GM21825 (cell line): Measurements from ENCODE around the gene CNKSR3.

Experiments used
- ATAC-seq: cut with Tn5 transposase; IDR thresholded peaks from one replicate; pipeline ENCODE4 v1.9.1; 2021; ENCODE audit warnings: mild to moderate bottlenecking, moderate library complexity; ENCODE audit not compliant: unreplicated experiment

The CNKSR3 gene

DNA sequence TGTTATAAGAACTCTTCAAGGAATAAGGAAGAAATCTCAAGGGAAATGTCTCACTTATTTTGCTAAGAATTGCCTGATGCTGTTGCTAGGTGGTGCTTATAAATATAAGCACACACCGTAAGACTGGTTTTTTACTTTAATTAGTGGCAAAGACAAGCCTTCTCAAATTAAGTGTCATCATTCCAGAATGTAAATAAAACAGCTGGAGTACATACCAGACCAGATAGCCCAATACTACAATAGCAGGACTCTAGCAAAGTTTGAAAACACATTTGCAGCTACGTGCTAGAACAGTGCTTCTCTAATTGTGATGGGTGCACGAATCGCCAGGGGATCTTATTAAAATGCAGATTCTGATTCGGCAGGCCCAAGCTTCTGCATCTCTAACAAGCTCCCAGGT lies 6.8 kb downstream of the CNKSR3 start:
- no peak for ATAC-seq

DNA sequence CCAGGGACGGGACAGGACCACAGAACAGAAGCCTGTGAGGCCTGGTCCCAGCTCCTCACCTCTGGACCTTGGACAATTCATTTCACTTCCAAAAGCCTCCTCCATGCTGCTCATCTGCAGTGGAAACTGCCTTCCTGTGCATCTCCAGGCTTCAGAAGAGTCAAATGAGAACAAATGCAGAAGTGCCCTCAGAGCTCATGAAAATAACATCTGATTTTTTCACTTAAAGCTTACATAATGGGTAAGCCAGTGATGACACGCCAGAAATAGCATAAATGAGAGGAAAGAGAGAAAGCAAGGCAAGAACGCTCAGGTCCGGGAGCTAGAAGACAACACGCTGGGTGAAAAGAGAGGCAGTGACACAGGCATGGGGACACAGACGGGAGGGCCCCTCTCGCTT lies 7.9 kb downstream of the CNKSR3 start:
- no peak for ATAC-seq

DNA sequence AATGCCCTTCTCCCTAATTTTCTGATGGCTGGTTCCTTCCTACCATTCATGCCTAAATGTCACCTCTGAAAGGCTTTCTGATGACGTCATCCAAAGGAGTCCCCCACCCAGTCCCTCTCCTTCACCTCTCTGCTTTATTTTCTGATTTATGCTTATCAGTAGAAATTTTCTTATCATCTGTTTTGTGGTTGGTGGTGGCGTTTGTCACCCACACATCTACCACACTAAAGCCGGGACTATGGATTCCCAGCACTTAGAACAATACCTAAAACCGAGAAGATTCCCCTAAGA lies 9.0 kb downstream of the CNKSR3 start:
- ATAC-seq, result no peak

DNA sequence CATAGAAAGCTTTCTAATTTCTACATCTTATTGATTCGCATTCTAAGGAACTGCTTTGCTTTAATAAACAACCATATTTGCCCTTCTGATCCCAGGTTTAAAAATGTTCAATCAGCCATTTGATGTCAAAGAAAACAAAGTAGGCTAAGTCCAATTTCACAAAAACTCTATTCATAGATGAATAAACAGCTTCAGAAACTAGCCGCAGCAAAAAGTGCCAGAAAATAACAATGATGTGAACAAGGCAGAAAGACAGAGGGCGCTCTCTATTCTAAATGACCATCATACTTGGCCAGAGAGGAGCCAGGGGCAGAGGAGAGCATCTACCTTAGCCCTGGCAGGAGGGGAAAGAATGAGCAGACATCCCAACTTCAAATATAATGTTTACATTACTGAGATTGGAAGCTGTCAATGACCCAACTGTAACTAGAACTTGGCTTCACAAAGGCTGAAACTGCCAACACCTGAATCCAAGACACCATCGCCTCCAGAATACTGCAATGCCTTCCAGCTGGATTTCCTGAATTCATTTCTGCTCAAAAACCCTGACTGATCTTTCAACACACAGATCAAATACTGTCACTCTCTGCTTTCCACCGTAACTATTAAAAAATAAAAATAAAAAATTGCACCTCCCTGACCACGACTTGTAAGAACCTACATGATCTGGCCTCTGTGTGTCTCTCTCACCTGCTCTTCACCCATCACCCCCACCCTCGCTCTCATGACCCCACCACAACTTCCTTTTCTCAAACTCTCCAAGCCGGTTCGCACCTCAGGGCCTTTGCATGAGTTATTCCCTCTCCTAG lies 9.5 kb downstream of the CNKSR3 start:
- no peak for ATAC-seq

DNA sequence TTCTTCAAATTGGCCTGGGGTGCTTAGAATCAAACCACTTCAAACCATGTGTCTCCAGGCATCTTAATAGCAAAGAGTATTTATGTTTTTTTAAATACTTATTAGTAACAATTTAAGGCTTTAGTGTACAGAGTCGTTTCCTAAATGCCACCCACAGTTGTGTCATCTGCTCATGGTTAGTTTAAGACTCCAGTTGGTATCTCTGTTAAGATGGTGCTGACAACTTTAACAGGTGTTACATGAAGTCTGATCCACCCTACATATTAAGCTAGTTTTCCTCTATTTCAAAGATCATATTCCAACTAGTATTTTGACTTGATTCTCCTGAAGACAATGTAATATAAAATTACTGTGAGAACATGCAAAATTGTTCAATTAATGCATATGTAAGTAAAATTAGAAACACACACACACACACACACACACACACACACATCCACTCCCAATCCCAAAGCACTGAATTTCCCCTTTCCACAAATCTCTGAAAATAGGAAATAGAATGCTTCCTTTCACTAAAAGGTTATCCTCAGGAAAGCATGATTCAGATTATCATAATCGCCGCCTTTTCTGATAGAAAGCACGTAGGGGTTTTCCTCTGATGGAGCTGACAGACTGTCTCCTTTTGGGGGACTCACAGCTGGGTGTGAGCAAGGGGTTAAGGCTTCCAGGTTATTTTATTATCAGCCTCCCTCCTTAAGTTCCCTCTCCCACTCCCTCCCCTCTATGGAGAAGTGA lies 10.5 kb downstream of the CNKSR3 start:
- no peak for ATAC-seq

DNA sequence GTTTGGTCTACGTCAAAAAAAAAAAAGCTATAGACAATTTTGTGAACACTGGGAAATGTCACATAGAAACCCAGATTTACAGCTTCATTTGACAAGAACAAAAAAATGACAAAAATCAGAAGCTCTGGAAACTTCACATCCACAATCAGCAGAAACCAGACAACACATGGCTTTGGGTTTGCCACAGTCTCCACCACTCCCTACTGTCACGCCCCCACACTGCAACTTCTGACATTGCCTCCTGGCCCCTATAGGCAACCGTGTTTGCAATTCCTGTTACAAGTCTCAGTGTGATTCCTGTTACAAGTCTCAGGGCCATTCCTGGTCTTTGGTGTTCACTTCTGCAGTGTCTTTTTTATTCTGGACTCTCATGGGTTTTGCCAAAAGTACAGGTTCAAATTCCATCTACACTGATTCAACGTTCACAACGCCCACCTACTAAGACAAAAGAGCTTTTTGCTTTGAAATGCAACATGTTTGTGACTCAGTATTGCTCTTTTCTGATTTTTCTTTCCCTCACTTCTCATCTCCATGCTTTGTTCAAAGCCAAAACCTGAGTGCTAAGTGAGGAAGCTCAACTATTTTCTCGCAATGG lies 12.0 kb downstream of the CNKSR3 start:
- ATAC-seq, result no peak

DNA sequence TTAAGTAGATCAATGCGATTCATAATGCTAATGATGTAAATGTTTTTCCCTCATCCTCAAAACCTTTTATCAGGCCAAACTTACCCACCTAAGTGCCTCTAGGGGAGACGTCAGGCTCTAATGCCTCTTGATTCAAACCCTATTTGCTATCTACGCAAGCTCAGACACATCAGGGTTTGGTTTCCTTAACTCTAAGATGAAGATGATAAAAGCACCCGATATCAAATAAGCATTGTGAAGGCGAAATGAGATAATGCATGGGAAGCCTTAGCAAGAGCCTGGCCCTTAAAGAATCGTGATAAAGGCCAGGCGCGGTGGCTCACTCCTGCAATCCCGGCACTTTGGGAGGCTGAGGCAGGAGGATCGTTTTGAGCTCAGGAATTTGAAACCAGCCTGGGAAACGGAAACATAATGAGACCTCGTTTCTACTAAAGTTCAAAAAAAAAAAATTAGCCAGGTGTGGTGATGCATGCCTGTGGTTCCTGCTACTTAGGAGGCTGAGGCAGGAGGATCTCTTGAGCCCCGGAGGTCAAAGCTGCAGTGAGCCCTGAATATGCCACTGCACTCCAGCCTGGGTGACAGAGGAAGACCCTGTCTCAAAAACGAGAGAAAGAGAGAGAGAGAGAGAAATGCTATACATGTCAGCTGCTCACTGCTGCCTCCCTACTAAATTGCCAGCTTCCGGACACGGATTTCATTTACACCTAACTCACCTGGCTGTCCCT lies 13.5 kb downstream of the CNKSR3 start:
- ATAC-seq, result no peak

DNA sequence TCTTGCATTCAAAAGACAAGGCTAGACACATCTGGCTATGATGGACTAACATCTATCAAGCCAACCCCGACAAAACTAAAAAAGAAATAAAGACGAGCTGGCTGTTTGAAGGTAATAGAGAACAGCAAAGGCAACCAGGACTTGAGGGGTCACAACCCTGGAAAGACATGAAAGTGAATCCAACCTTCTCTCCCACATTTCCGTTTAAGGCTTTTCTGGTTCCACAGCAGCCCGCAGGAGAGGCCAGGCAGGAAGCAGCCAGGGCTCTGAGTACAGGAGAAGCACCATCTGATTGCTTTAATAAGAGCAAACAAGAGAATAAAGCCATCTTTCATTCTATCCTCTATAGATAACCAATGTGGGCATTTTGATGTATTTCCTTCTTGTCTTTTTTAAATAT lies 14.3 kb downstream of the CNKSR3 start:
- no peak for ATAC-seq

DNA sequence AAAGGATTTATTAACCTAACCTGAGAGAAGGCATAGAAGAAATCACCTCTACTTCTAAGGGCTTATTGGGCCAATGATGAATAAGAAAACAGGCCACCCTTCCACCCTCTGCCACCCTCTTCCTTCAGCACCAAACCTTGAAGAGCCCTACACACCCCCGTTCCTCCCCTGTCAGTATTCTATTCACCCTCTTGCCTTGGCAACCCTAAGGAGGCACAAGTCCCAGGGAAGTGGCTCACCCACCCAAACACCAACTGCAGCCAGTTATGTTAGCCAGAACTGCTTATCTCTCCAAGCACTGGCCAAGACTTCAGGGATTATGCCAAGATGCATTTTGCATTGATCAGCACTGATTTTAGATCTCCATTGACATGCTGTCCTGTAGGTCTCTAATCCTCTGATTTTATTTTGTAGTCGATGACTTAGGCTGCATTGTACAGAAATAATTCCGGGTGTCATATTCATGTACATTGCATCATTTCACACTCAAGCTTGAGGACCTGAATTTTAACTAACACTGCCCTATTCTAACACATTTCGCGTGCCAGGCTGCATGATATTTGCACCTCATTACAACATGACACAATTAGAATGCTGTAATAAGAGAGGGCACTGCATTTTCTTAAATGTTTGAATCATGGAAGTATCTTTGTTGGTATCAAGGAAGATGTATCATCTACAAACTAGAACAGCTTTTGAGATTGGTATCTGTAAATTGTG lies 15.7 kb downstream of the CNKSR3 start:
- no peak for ATAC-seq

DNA sequence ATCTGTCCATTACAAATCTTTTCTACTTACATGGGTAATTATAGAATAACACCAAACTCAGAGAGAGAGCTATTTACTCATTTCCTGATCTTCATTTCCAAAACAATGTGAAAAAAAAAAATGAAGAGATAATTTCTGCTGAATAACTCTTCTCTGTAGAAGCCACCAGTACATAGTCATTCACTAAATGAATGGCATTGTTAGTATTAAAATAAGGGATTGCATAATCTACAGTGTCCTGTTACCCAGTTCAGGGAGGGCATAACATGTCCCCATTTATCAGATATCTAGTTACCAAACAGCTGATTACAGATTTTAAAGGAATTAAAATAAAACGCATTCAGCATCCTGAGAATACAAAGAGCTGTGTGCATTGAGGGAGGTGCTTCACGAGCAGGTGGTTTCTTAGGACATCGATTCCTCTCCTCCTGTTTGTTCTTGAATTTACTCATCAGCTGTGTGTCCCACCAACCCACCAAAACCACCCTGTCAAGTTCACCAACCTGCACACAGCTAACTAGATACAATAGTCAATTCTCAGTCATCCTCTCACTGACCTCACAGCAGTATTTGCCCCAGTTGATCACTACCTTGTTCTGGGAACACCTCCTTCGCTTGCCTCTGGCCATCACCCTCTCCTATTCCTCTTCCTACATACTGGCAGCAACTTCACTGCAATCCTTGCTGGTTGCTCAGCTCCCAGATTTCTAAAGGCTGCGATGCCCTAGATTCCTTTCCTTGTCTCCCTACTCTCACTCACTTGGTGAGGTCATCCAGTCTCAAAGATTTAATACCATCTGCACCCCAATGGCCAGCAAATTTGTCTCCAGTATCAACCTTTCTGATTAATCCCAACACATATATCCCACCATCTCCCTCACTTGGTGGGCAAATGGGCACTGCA lies 18.7 kb downstream of the CNKSR3 start:
- ATAC-seq, result no peak

DNA sequence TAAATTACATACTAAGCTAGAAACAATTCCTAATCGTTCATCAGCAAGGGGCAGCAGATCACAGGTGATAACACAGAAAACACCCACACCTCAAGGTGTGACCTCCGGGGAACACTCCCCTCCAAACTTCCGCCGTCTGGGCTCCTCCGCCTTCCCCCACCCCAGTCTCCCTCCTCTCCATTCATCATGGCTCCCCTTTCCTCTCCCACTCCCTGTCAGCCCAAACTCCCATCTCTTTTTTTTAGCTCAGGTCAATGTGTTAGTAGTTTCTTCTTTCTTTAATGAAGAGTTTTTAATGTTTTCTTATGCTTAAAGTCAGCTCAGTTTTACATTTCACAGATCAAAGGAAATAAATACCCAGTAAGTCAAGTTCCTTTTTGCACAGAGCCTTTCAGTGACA lies 20.7 kb downstream of the CNKSR3 start:
- no peak for ATAC-seq

DNA sequence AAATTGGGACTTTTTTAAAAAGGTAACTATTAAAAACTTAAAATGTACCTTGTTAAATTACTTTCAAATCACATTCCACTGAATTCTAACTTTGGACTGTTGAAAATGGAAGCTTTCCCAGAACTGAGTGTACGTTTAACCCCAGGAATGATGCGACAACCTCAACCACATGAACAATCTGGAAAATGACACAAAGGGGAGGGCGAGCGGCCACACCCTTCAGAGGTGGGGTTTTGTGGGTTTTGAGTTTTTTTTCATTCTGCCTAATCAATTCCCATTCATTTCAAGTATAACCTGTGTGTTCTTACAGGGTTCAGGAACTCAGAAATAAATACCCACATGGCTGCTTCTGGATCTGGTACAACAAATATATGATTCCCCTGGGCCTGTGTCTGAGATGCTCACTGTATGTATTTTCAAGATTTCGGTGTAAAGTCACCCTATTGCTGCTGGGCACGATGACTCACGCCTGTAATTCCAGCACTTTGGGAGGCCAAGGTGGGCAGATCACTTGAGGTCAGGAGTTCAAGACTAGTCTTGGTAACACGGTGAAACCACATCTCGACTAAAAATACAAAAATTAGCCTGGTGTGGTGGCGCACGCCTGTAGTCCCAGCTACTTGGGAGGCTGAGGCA lies 21.6 kb downstream of the CNKSR3 start:
- no peak for ATAC-seq

DNA sequence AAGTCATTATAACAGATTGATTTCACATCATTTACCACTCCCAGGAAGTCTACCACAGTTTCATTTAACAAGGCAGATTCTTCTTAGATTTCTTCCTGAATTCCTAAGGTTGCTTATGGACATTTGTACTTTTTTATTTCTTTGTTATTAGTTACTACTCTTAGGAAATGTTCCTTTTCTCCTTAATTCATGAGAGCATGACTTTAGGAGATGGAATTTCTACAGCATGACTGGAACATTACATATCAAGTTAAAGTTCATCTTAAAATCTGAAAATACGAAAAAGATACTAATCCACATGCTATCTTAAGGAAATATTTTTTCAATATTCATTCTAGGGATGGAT lies 22.3 kb downstream of the CNKSR3 start:
- no peak for ATAC-seq

DNA sequence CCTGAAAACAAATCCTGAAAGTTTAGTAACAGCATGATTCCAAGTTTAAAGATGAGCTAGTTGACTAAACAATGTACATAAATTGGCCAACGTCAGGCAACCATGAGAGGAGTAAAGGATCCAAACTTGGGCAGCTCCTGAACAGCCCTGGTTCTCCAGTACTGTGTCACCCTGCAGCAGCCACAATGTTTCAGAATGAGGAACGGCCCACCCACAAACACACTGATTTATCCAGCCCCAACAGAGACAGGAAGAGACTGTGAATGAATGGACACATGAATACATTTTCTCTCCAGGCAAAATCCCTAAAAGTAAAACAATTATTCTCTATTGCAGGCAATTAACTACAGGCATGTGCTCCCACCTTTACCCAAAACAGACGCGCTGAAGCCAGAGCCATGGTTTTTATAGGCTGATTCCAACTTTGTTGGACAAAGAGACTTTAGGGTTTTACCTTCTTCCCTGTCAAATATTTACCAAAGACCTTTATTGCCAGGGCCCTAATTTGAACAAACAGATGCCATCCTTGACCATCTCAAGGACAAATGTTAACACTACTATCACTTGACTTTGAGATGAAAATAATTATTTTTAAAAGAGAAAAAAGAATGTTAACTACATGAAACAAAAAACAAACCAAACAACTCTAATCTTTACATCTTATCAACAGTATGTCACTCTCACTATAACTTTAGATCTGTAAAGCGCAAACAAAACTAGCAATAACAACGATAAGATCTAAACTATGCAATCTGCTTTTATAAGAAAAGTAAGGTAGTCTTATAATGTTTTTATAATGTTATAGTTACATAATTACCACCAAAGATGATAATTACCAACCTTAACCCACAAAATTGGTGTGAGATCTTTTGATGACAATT lies 22.9 kb downstream of the CNKSR3 start:
- ATAC-seq, result no peak

DNA sequence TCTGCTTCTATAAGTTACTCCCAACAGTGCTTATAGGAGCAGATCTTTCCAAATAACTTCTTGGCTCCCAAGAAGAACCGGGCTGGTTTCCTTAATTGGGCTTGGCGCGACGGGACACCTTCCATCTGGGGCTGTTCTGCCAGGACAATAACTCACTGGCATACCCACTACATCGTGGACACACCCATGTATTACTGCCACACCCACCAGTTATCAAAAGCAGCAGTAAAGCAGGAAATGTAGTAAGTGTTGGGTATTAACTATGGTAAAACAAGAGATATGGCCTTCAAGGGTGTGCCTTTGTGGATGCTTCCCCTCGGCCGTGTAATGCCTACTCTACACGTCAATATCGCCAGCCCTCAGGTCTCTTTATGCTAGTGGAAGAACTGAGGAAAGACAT lies 24.7 kb downstream of the CNKSR3 start:
- ATAC-seq, result no peak

DNA sequence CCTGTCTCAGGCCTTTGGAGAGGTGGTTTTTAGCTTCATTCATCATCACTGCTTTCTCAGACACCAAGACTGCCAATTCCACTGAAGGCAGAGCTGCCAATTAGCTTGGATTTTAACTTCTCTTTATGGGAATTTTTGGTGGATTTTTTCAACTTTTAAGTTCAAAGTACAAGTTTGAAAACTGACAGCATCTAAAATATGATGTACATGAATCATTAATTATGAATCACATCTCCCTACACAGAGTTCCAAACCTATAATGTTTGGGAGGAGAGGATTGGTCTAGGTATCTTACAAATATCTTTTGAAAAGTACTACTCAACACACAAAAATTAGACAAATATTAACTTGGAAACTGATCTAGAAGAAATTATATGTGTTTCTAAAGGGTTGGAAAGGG lies 25.5 kb downstream of the CNKSR3 start:
- ATAC-seq, result no peak

DNA sequence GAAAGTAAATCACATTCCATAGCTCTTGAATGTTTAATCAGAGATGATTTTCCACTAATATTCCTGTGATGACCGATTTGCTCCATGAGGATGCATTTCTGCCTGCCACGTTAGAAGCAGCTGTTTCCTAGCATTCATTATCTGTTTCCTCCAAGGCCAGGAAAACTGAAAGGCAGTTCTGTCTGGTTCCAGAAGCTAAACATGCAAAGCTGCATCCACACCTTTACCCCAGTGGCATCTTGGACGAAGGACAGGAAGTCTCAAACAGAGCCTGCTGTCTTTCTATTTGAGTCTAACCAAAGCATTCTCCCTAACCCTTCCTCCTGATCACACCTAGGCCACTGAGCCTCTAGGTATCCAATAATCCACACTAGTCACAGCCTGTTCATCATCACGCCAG lies 27.6 kb downstream of the CNKSR3 start:
- ATAC-seq, result no peak

DNA sequence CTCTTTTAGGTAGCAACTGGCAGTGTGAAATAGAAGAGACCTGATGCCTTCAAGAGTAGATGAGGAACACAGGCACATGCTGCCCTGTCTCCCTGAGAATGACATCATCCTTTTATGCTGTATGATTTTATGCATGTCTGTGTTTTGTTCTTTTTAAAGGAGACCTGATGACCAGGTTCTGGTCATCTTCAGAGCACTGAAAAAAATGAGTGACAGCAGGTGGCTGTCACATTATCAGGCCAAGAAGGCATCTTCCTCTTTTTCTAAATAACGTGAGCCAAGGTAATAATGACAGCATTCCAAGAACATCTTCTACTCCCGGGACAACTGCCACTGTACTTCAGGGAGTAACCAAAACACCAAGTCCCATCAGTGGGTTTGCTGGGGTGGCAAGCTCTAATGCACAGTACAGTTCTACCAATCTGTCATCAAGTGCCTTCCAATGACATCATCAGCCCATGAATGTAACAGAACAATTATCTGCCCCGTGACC lies 28.9 kb downstream of the CNKSR3 start:
- no peak for ATAC-seq
